ENCODE results near the gene CDC20. TPM values are rescaled to one million over a fixed set of nuclear protein-coding genes. Genes with fewer than 3 reads are reported as not detected.
"Not testable (repeated sequence)": the region's sequence is repeated elsewhere in the genome, so short reads cannot be mapped to it uniquely, and the experiment has no call there.

CDC20 gene
- total RNA-seq, 1 donor from 2014 or later, result 1.4 TPM

GRCh38 chr1:43382027-43382779, 23.4 kb downstream of the CDC20 start:
- DNase-seq (ENCODE audit: low spot score), result peak; percentile 46

- DNase-seq (ENCODE audit: low spot score), result no peak
These were observed 24.7 kb downstream of the CDC20 start for GRCh38 chr1:43383449-43383848.

- no peak for DNase-seq (ENCODE audit: low spot score)
These were observed 27.9 kb downstream of the CDC20 start for GRCh38 chr1:43386676-43387075.

- DNase-seq (ENCODE audit: low spot score), result no peak
These were observed 29.3 kb downstream of the CDC20 start for GRCh38 chr1:43387976-43388599.

GRCh38 chr1:43388613-43389012, 29.8 kb downstream of the CDC20 start:
- no peak for DNase-seq (ENCODE audit: low spot score)

- peak; percentile 98 for DNase-seq (ENCODE audit: low spot score)
These were observed 30.8 kb downstream of the CDC20 start, which contains the start of the genes MED8 and SZT2 for GRCh38 chr1:43389326-43390313. TSS of gene MED8 (minus strand) at chr1:43389800. CDS start at chr1:43389764, 36 bp downstream. TSS of gene SZT2 (plus strand) at chr1:43389899. CDS start at chr1:43389969, 70 bp downstream.

GRCh38 chr1:43392702-43393101, 33.9 kb downstream of the CDC20 start:
- no peak for DNase-seq (ENCODE audit: low spot score)

GRCh38 chr1:43395523-43395922, 36.7 kb downstream of the CDC20 start:
- no peak for DNase-seq (ENCODE audit: low spot score)

- no peak for DNase-seq (ENCODE audit: low spot score)
These were observed 37.3 kb downstream of the CDC20 start for GRCh38 chr1:43396059-43396458.

- DNase-seq (ENCODE audit: low spot score), result no peak
These were observed 39.4 kb downstream of the CDC20 start for GRCh38 chr1:43398227-43398626.

- not testable (repeated sequence) for DNase-seq (ENCODE audit: low spot score)
These were observed 41.7 kb downstream of the CDC20 start for GRCh38 chr1:43400441-43400840.

GRCh38 chr1:43402089-43402865, 43.5 kb downstream of the CDC20 start:
- DNase-seq (ENCODE audit: low spot score), result no peak

- DNase-seq (ENCODE audit: low spot score), result no peak
These were observed 45.6 kb downstream of the CDC20 start for GRCh38 chr1:43404353-43404752.

- peak; percentile 58 for DNase-seq (ENCODE audit: low spot score)
These were observed 46.6 kb downstream of the CDC20 start for GRCh38 chr1:43405219-43405875.

GRCh38 chr1:43405876-43406234, 47.1 kb downstream of the CDC20 start:
- no peak for DNase-seq (ENCODE audit: low spot score)

GRCh38 chr1:43410571-43410970, 51.8 kb downstream of the CDC20 start:
- no peak for DNase-seq (ENCODE audit: low spot score)

Data from umbilical cord (tissue), 2 donors.